Measurements from ENCODE around the gene ZNF268. TPM values are rescaled to one million over a fixed set of nuclear protein-coding genes. Genes with fewer than 3 reads are reported as not detected.

ZNF268 gene
- total RNA-seq, 1 donor from 2014 or later = 54.2 TPM

- peaks cover 32% of the 10 kb centered on the region for H3K9me3 ChIP-seq (ENCODE audit: low read depth)
- no peak for TF ChIP-seq CTCF (IDR thresholded peaks at IDR 0.05)
- no peak for TF ChIP-seq EZH2phosphoT487 (IDR thresholded peaks at IDR 0.05)
- TF ChIP-seq EZH2 (IDR thresholded peaks at IDR 0.05) = no peak
These were observed 11.6 kb downstream of the ZNF268 start for GRCh38 chr12:133192847-133193246.

DNA sequence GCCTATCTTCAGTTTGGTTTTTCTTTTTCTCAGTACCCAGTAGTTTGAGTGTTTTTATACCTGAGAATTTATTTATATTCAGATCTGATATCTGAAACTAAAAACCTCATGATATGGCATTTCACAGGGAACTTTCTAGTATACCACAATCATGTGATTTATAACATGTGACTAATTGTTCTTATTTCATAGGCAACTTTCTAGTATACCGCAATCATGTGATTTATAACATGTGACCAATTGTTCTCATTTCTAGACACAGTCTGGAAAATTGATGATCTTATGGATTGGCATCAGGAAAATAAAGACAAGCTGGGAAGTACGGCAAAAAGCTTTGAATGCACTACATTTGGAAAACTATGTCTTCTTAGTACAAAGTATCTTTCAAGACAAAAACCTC lies 20.6 kb downstream of the ZNF268 start:
- Histone ChIP-seq H3F3A (ENCODE audit: low read depth) (peaks cover 32% of the 10 kb centered on the region), H3K4me3 (no peak overlapping the region), H4K20me1 (ENCODE audit: low read depth) (no peaks in the 10 kb centered on the region), H3K4me2 (no peak overlapping the region), H3K9me3 (ENCODE audit: low read depth) (peaks cover 66% of the 10 kb centered on the region), H2AFZ (replicated peaks) (no peak overlapping the region), H3K9ac (no peak overlapping the region), H3K27me3 (no peaks in the 10 kb centered on the region), H3K79me2 (ENCODE audit: low read depth) (no peaks in the 10 kb centered on the region), H3K4me1 (no peaks in the 10 kb centered on the region), H3K36me3 (peaks cover 61% of the 10 kb centered on the region), H3K27ac (no peak overlapping the region)
- no peak for DNase-seq (ENCODE audit: low spot score)
- Mint-ChIP-seq H3K4me1 (no peaks in the 10 kb centered on the region), H3K27ac (no peak overlapping the region), H3K27me3 (ENCODE audit: insufficient read depth, low read depth) (peaks cover 9% of the 10 kb centered on the region), H3K9me3 (peaks cover 70% of the 10 kb centered on the region), H3K36me3 (peaks cover 69% of the 10 kb centered on the region), H3K4me3 (no peak overlapping the region)
- no peak for TF ChIP-seq CTCF (IDR thresholded peaks at IDR 0.05)
- no peak for TF ChIP-seq EZH2phosphoT487 (IDR thresholded peaks at IDR 0.05)
- TF ChIP-seq EZH2 (IDR thresholded peaks at IDR 0.05) = no peak

More at GRCh38 chr12:133192847-133193246, 11.6 kb downstream of the ZNF268 start:
- DNase-seq (ENCODE audit: low spot score) = no peak
- no peak overlapping the region for H3K4me2 ChIP-seq
- H3K9ac ChIP-seq = no peak overlapping the region
- H3K27ac ChIP-seq = no peak overlapping the region
- no peak overlapping the region for H3K4me3 ChIP-seq
- H3K36me3 Mint-ChIP-seq = peaks cover 81% of the 10 kb centered on the region
- H3K4me1 Mint-ChIP-seq = no peaks in the 10 kb centered on the region
- no peak overlapping the region for H3K27ac Mint-ChIP-seq
- no peak overlapping the region for H2AFZ ChIP-seq (replicated peaks)
- H3K4me1 ChIP-seq = no peaks in the 10 kb centered on the region
- H3K79me2 ChIP-seq (ENCODE audit: low read depth) = no peaks in the 10 kb centered on the region
- no peak overlapping the region for H3K4me3 Mint-ChIP-seq
- no peaks in the 10 kb centered on the region for H4K20me1 ChIP-seq (ENCODE audit: low read depth)
- H3K27me3 Mint-ChIP-seq (ENCODE audit: insufficient read depth, low read depth) = peaks cover 5% of the 10 kb centered on the region
- H3K9me3 Mint-ChIP-seq = peaks cover 79% of the 10 kb centered on the region
- H3F3A ChIP-seq (ENCODE audit: low read depth) = no peaks in the 10 kb centered on the region
- peaks cover 84% of the 10 kb centered on the region for H3K36me3 ChIP-seq
- no peaks in the 10 kb centered on the region for H3K27me3 ChIP-seq

GRCh38 chr12:133202493-133203343 lies 21.4 kb downstream of the ZNF268 start:
- H3K4me1 ChIP-seq = no peaks in the 10 kb centered on the region
- H3K36me3 ChIP-seq = peaks cover 64% of the 10 kb centered on the region
- H3K4me3 ChIP-seq = peak overlapping the region; percentile 21
- TF ChIP-seq EZH2phosphoT487 (IDR thresholded peaks at IDR 0.05) (no peak), EZH2 (IDR thresholded peaks at IDR 0.05) (no peak), CTCF (IDR thresholded peaks at IDR 0.05) (no peak)
- H3K27ac ChIP-seq = no peak overlapping the region
- no peak overlapping the region for H2AFZ ChIP-seq (replicated peaks)
- no peak overlapping the region for H3K27ac Mint-ChIP-seq
- peaks cover 9% of the 10 kb centered on the region for H3K27me3 Mint-ChIP-seq (ENCODE audit: insufficient read depth, low read depth)
- H3K9ac ChIP-seq = no peak overlapping the region
- peak overlapping the region; percentile 12 for H3K4me3 Mint-ChIP-seq
- no peak for DNase-seq (ENCODE audit: low spot score)
- H4K20me1 ChIP-seq (ENCODE audit: low read depth) = no peaks in the 10 kb centered on the region
- peaks cover 32% of the 10 kb centered on the region for H3F3A ChIP-seq (ENCODE audit: low read depth)
- H3K4me1 Mint-ChIP-seq = no peaks in the 10 kb centered on the region
- no peaks in the 10 kb centered on the region for H3K79me2 ChIP-seq (ENCODE audit: low read depth)
- H3K9me3 ChIP-seq (ENCODE audit: low read depth) = peaks cover 73% of the 10 kb centered on the region
- peaks cover 69% of the 10 kb centered on the region for H3K36me3 Mint-ChIP-seq
- no peaks in the 10 kb centered on the region for H3K27me3 ChIP-seq
- H3K9me3 Mint-ChIP-seq = peaks cover 76% of the 10 kb centered on the region
- no peak overlapping the region for H3K4me2 ChIP-seq

Data from neural progenitor cell (in vitro differentiated cells).